NCI-H2029 (cell line): ENCODE results near the gene NLRP8.
"Not testable (repeated sequence)": the region's sequence is repeated elsewhere in the genome, so short reads cannot be mapped to it uniquely, and the experiment has no call there.

Source experiments
- DNase-seq: peaks from one replicate; lab custom pipeline; 2025; lab: John Stamatoyannopoulos, UW

Gene NLRP8

DNA sequence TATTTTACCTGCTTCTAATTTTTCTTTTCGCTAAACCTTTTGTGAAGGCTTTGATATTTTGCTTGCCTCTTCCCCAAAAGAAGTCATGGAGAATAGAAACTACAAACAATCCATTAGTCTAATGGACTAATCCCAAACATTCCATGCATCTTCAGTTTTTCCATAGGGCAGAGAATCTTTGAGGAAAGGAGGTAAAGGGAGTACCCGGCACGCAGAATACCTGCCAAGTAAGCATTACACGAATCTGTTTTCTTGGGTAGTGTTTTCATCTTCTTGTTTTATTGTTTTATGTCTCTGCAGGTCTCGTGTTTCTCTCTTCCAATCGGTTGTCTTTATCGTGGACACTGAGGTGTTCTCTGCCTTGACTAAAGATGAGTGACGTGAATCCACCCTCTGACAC lies at the start of gene NLRP8:
Gene NLRP8, plus strand, starts transcription at position 301 of the 400 bp plus-strand sequence.
- no peak for DNase-seq

DNA sequence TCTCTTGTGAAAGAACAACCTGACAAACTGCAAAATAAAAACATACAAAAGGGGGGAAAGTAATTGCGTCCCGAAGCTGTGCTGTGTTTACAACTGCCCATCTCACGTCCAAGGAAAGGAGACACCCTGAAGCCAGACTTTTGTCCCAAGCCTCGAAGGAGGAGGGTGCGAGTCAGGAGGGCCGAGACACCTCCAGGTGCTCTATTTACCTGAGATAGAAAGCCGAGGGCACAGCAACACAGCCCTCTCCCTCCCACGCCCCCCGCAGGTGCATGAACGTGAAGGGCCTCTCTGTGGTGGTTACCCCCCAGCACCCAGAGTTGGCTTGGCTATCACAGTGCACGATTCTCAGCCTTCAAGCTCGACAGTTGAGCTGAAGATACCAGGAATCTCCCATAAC lies 48.7 kb upstream of the NLRP8 start:
- DNase-seq, result no peak

DNA sequence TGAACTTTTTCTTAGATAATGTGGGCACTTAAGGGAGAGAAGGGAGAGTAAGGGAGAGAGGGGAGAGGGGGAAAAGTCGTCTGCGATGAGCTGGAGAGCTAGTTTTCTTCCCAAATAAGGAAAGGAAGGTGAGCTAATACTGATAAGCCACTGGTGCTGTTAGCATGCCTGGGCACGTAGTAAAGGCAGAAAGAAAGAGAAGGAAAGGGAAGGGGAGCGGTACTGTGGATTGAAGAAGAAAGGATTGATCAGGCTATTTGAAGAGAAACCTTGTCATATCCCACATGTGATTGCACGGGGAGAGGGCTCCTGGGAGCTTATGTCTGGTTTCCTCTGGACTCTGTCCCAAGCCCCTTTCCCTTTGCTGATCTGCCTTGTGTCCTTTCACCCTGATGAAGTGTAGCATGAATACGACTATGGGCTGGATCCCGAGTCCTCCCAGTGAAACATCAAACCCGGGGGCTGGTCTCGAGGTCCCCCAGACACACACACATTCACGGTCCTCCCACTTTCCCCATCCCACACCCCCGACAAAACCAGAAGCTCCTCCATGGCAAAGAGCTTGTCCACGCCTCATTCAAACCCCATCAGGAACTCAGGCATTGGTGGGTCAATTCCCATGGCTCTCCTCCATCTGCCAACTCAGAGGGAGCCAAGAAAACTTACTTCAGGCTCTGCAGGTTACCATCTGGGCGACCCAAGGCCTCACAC lies 46.1 kb upstream of the NLRP8 start:
- DNase-seq, result no peak

DNA sequence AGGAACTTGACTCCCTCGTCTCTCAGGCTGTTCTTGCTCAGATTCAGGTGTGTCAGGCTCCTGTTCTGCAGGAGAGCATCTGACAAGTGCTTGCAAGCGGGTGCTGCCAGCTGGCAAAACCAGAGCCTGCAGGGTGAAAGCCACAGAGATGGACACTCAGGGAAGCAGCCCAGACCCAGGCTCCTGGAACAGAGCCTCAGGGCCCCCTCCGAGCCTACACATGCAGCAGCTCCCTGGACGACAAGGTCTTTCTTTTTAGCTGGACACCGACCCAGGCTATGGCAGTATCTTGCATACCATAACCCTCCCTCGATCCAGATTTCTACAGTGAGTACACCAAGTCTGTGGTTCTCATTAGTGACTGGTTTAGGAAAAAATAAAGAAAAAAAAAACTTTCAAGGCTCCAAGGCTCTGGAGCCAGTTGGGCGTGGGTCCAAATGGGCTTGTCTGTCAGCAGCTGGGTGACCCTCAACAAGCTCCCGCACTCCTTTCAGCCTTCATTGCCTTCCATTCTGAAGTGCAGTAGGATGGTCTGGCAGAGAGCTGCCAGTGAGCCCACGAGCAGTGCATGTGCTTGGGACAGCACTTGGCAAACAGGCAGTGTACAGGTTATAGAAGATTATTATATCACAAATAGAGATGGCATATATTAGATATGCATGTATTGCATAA lies 45.4 kb upstream of the NLRP8 start:
- no peak for DNase-seq

DNA sequence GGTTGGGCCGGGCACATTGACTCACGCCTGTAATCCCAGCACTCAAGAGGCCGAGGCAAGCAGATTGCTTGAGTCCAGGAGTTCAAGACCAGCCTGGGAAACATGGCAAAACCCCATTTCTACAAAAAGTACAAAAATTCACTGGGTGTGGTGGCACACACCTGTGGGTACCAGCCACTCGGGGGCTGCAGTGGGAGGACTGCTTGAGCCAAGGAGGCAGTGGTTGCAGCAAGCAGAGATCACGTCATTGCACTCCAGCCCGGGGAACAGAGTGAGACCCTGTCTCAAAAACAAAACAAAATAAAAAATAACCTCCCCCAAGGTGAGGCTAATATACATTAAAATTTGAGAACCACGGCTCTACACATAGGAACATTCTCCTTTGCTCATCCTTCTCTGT lies 40.3 kb upstream of the NLRP8 start:
- no peak for DNase-seq

DNA sequence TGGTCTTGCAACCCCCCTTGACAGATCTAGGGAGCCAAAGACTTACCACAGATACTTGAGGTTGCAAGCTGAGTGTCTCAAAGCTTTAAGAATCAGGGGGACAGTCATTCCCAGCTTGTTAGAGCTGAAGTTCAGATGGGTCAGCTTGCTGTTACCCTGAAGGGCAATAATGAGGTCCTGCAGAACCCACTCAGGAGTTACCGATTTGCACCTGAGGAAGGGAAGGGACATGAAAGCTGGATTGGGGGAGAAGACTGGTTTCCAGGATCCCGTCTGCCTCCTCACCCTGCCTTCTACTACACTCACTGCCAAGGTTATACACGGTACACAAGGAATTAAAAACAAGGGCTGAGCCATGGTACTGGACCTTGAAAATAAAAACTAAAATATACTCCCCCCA lies 39.9 kb upstream of the NLRP8 start:
- DNase-seq, result no peak

DNA sequence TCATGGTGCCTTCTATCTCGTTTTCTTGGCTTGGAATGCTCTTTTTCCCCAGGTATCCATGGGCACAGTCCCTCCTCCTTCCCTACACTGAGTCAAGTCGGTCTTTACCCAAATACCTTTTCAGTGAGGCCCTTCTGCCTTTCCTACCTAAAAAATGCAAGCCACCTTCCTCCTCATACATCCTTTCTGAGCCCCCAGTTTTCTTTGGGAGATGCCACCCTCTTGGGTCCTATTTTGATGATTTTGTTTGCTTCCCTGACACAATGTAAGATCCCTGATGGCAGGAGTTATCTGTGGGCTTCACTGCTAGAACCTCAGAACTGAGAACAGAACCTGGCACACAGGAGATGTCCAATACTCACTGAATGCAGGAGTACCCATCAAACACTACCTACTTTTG lies 37.8 kb upstream of the NLRP8 start:
- no peak for DNase-seq

DNA sequence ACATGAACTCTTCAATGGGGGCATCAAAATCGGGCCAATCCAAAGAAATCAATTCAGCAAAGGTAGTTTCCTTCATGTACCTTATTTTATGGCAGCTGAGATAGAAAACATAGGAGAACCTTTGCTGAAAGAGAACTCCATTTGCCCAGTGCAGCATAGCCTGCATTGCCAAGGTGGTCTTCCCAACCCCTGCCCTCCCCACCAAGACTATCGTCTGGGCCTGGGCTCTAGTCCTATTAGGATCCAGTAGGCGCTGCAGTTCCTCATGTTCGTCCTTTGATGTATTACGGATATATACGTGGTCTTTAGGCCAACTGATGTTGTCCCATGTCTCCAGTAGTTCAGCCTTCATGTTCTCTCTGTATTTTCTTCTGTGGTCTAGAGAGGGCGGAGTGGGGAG lies 34.7 kb upstream of the NLRP8 start:
- no peak for DNase-seq

DNA sequence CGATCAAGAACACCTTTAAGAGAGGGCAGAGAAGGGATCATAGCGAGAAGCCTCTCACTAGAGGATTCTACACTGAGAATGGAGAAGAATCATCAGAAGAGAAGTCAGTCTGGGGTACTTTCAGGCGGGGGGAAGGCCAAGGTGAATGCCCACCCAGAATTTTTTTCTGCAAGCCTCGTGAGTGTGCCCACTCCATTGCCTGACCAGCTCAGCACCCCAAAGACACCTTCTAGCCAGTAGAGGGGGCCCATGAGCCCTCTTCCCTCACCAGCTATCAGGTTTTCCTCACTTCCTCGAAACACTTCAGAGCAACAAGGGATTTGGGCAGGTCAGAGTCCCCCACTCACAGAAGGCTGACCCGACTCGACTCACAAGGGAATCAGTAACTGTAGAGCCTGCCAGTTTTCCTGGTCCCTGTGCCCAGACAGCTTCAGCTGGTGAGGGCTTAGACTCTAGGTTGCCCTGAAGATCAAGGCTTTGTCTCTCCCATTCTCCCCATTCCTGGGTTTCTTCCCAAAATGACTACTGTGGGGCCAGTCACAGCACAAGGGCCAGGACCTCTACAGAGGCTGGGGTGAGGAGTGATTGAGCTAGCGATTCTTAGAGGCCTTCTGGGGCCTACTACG lies 33.9 kb upstream of the NLRP8 start:
- DNase-seq, result no peak

DNA sequence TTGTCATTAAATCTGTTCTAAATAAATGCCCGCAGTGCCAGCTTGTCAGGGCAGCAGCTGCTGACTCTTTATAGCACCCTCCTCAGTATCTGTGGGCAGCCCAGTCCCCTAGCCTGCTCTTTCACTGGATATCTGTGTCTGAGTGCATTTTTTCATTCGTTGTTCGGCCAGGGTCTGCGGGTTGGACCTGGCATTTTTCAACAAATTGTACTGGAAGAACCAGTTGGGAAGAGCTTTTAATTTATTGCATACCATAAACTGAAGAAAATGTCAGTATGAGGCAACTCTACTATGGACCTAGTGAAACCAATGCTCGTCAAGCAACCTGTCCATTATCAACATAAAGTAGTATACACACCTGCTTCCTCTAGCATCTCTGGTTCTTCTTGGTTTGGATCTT lies 24.1 kb upstream of the NLRP8 start:
- DNase-seq, result no peak

DNA sequence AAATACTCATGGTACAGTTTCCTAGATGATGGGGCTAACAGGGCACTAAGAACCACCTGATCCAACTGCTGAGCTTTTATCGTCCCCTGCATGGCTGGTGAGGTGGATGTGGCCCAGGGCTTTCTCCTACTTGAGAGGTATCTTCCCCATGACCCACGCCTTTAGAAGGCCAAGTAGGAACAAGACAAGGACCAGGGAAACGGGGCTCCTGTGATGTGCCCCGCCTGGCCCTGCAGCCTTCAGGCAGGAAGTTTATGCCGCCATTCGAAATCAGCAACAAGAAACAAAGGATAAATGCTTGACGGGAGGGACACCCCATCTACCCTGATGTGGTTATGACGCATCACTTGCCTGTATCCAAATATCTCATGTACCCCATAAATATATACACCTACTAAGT lies 19.6 kb upstream of the NLRP8 start:
- DNase-seq, result no peak

DNA sequence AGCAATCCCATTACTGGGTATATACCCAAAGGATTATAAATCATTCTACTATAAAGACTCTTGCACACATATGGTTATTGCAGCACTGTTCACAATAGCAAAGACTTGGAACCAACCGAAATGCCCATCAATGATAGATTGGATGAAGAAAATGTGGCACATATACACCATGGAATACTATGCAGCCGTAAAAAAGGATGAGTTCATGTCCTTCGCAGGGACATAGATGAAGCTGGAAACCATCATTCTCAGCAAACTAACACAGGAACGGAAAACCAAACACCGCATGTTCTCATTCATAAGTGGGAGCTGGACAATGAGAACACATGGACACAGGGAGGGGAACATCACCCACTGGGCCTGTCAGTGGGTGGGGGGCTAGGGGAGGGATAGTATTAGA lies 18.4 kb upstream of the NLRP8 start:
- not testable (repeated sequence) for DNase-seq

DNA sequence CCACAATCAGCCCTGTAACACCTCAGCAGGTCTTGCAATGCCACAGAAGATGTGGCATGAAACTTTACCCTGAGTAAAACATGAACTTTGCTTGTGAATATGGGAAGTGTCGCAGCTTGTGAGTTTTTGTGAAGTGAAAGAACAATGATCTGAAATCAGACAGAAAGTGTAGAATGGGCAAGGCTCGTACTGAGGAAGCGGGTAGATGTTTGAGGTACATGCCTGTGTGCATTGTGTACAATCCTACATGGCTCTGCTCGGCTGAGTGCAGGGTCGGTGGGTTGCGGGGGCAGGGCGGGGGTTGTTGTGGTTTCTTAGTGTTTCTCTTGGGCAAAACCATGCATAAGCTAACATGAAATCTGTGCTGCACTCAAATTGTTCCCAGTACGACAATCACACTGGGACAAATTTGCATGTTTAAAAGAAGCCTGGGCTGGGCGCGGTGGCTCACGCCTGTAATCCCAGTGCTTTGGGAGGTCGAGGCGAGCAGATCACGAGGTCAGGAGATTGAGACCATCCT lies 16.6 kb upstream of the NLRP8 start:
- DNase-seq, result no peak

DNA sequence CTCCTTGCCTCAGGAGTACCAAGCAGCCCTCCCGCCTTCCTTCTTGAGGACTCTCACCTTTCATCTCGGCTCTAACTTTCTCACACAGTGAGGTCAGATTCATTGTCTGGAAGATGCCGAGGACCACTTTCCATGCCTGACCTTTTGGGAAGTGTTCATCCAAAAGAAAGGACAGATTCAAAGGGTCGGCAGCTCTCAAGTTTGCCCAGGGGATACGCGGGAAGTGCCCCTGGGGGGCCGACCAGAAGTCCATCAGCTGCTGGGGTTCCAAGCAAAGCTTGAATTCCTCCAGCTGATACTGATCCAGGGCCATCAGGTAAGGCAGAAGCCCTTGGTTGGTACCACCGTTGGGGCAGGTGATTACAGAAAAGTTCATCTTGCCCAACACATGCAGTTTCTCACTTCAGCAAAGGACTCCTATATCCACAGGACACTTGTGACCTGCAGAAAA lies 15.7 kb upstream of the NLRP8 start, which contains the start of gene NLRP13:
Gene NLRP13, minus strand, starts transcription at position 401 of the 451 bp plus-strand sequence. Its CDS starts 25 bp downstream, at position 376.
- no peak for DNase-seq

DNA sequence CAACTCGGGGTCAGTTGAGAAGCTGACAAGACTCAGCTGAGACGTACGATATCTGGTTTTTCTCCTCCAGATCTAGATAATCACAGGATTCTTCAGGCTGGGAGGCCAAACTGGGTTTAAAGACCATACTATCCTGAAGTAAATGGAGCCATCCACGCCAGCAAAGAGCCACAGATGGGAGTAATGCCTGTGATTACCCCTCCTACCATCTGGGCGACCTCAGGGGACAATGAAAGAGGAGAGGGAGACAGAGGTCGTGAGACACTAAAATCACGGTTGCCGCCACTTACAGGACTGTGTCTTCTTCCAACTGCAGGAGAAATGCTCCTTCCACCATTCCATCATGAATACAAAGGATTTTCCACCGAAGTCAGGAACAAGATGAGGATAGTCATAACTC lies 12.4 kb upstream of the NLRP8 start:
- no peak for DNase-seq

DNA sequence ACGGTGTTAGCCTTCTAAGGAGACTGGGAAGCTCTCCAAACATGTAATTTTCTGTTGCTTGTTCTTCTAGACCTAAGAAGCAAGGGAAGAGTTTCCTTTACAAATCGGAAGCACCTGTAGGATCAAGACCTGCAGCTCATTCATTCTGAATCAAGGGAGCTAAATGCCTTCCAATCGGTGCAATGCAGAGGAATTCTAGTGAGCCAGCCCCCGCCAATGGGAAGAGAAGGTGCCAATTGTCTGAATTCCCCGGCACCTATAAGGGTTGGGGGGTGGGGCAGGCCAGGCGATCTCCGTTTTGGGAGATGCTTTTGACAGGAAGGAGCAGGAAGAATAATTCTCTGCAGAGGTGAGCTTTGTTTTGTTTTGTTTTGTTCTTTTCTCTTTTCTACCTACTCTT lies 8.4 kb upstream of the NLRP8 start:
- no peak for DNase-seq

DNA sequence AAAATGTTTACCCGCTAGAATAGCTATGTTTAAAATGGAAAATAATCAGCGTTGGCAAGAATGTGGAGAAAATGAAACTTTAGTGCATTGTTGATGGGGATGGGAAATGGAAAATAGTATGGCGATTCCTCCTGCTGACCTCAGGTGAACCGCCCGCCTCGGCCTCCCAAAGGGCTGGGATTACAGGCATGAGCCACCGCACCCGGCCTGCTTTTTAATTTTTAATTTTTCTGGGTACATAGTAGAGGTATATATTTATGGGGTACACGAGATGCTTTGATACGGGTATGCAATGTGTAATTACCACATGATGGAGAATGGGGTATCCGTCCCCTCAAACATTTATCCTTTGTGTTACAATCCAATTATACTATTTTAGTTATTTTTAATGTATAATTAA lies 7.3 kb upstream of the NLRP8 start:
- DNase-seq, result no peak

DNA sequence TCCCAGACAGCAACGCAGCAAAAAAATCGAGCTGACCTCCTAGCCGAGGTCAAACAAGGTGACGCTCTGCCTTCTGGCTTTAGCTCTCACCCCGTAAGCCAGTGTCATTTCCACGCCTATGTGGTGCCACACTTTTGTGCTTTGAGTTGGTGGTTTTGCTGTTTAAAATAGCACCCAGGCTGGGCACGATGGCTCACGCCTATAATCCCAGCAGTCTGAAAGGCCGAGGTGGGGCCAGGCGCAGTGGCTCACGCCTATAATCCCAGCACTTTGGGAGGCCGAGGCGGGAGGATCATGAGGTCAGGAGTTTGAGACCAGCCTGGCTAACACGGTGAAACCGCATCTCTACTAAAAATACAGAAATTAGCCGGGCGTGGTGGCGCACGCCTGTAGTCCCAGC lies 2.9 kb downstream of the NLRP8 start:
- DNase-seq, result not testable (repeated sequence)

DNA sequence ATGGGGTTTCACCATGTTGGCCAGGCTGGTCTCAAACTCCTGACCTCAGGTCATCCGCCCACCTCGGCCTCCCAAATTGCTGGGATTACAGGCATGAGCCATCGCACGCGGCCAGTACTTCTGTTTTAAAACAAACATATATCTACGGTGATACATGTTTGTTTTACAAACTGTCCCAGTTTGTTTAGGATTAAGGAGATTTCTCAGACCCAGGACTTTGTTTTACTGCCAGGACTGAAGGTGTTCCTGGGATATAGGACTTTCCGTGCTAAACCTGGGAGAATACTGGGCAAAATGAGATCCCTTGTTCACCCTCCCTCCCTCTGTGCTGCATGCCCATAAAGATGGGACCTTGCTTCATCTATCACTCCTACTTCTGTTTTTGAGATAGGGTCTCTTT lies 8.8 kb downstream of the NLRP8 start:
- DNase-seq, result no peak

DNA sequence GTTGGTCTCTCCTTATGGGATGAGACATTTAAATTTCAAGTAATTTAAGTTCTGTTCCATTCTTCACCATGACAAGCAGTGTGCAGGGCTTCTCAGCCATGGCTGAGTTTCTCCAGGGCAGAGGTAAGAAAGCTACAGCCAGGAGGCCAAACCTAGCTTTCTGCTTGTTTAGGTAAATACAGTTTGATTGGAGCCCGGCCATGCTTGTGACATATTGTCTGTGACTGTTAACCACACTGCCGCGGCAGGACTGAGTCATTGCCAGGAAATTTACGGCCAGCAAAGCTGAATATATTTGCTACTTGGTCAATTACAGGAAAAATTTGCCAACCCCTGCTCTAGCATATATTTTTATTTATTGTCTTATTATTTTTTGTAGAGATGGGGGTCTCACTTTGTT lies 10.7 kb downstream of the NLRP8 start:
- no peak for DNase-seq

DNA sequence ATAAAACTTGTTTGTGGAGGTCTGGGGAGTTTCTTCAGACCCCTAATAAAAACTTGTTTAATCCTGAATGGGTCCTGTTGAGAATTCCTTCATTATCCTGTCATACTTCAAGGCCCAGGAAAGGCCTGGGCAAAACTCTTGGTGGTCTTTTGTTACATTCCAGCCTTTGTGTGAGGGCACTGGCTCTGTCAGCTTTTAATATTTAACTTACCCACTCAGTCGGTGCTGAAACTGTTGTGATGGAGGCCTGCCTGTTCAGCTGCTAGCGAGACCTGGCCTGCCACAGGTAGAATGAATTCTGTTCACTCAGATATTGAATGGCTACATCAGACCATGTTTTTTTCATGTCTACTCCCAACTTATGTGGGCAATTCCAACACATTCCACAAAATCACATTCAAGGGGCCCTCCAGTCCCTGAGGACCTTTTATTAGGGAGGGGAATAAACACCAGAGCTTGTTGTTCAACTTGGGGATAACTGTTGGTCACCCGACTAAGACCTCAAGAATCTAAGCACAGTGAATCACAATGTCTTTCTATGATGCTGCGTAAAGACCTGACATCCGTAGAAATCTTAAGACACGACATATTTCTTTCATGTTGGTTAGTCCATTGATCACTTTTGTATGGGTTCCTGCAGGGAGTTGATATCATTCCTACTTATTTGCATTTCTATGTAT lies 12.5 kb downstream of the NLRP8 start:
- DNase-seq, result no peak

DNA sequence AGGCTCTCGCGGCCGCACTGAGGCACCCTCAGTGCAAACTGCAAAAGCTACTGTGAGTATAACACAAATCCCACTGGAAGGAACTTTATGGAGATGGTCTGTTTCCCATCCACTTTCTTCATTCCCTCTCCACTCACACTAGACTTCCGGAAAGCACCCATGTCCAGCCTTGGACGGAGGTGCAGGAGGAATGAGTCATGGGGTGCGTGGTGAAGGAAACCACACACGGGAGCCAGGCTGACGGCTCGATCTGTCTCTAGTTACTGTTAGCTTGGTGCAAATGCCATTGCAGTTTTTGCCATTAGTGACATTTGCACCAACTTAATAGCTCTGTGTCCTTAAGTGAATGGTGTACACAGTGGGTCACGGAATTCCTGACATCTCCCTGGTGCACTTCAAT lies 14.6 kb downstream of the NLRP8 start:
- no peak for DNase-seq

DNA sequence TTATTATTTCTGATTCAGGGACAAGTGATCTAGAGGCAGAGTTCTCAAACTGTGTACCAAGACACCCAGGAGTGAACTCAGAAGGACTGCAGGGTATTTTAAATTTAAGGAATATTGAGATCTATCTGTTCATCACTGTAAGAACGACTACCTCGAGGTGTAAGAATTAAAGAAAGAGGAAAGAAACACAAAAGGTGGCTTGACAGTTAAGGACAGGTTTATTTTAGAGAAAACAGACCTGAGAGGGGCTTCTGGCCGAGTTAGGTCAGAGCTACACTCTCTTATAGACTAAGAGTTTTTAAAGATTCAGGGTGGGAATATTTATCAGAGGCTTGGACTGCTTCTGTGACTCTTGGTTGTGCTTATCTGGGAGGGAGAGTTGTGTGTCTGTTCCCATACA lies 26.4 kb downstream of the NLRP8 start:
- DNase-seq, result no peak
